Mesenchymal stem cell (in vitro differentiated cells and primary cell): ENCODE measurements around the gene MAD2L2.

Source experiments
- DNase-seq: peaks from one replicate; pipeline ENCODE4 v3.0.0-alpha.2; 2013
- H2AFZ ChIP-seq: one replicate; pipeline ENCODE4 v1.6.1; 2013; ENCODE audit warnings: low read depth, mild to moderate bottlenecking, control low read depth, inconsistent platforms, low read length, moderate library complexity
- H2AK5ac ChIP-seq: 2 replicates; pipeline ENCODE4 v1.6.1; 2013; ENCODE audit warnings: low read length, moderate library complexity, mild to moderate bottlenecking, inconsistent platforms; ENCODE audit not compliant: severe bottlenecking
- H2BK120ac ChIP-seq: one replicate; pipeline ENCODE4 v1.6.1; 2013; ENCODE audit warnings: low read depth, mild to moderate bottlenecking, inconsistent platforms, low read length, moderate library complexity
- H2BK12ac ChIP-seq, 2 experiments: one replicate each; pipeline ENCODE4 v1.6.1; 2013; ENCODE audit warnings: inconsistent platforms in 2 of 2, low read length in 2 of 2, mild to moderate bottlenecking in 2 of 2, moderate library complexity in 2 of 2, control low read depth in 1 of 2
- H2BK15ac ChIP-seq: one replicate; pipeline ENCODE4 v1.6.1; 2013; ENCODE audit warnings: mild to moderate bottlenecking, low read depth, inconsistent platforms; ENCODE audit not compliant: poor library complexity, severe bottlenecking
- H2BK5ac ChIP-seq: 2 replicates; pipeline ENCODE4 v1.6.1; 2013; ENCODE audit warnings: low read depth, mild to moderate bottlenecking, low read length, control low read depth, inconsistent platforms; ENCODE audit not compliant: poor library complexity, severe bottlenecking
- H3K14ac ChIP-seq, 2 experiments: one replicate each; pipeline ENCODE4 v1.6.1; 2013; ENCODE audit warnings: inconsistent platforms in 2 of 2, low read length in 2 of 2, control low read depth in 1 of 2, mild to moderate bottlenecking in 1 of 2, moderate library complexity in 1 of 2
- H3K18ac ChIP-seq, 2 experiments: one replicate each; pipeline ENCODE4 v1.6.1; 2013; ENCODE audit warnings: inconsistent platforms in 2 of 2, low read length in 2 of 2, control low read depth in 1 of 2, low read depth in 1 of 2, mild to moderate bottlenecking in 1 of 2
- H3K23ac ChIP-seq, 2 experiments: one replicate each; pipeline ENCODE4 v1.6.1; 2013; ENCODE audit warnings: inconsistent platforms in 2 of 2, low read length in 2 of 2, mild to moderate bottlenecking in 2 of 2, moderate library complexity in 2 of 2, control low read depth in 1 of 2
- H3K27ac ChIP-seq: 2 replicates; pipeline ENCODE4 v1.5.1; 2013; ENCODE audit warnings: mild to moderate bottlenecking, moderate library complexity, low read length, control low read depth, inconsistent platforms; ENCODE audit not compliant: poor library complexity, severe bottlenecking
- H3K27me3 ChIP-seq, 2 experiments: 2 replicates each; pipeline versions ENCODE4 v1.6.1 to v1.7.0; 2013; ENCODE audit warnings: low read length in 2 of 2, mild to moderate bottlenecking in 2 of 2, moderate library complexity in 2 of 2, control low read depth in 1 of 2, inconsistent platforms in 1 of 2; ENCODE audit not compliant: control insufficient read depth in 1 of 2, insufficient read depth in 1 of 2
- H3K36me3 ChIP-seq, 2 experiments: 2 replicates each; pipeline versions ENCODE4 v1.6.1 to v1.7.0; 2013; ENCODE audit warnings: low read length in 2 of 2, control low read depth in 1 of 2, inconsistent platforms in 1 of 2, low read depth in 1 of 2, mild to moderate bottlenecking in 1 of 2; ENCODE audit not compliant: insufficient read depth in 2 of 2, control insufficient read depth in 1 of 2
- H3K4ac ChIP-seq, 2 experiments: one replicate each; pipeline ENCODE4 v1.6.1; 2013; ENCODE audit warnings: inconsistent platforms in 2 of 2, low read length in 2 of 2, mild to moderate bottlenecking in 2 of 2, moderate library complexity in 2 of 2, control low read depth in 1 of 2, low read depth in 1 of 2
- H3K4me1 ChIP-seq: 2 replicates; pipeline ENCODE4 v1.6.1; 2013; ENCODE audit warnings: low read depth, low read length, control low read depth; ENCODE audit not compliant: control insufficient read depth, insufficient read depth
- H3K4me2 ChIP-seq: 2 replicates; pipeline ENCODE4 v1.6.1; 2013; ENCODE audit warnings: low read length, mild to moderate bottlenecking, inconsistent platforms; ENCODE audit not compliant: poor library complexity, severe bottlenecking
- H3K4me3 ChIP-seq, 2 experiments: 2 replicates each; pipeline versions ENCODE4 v1.5.1 to v1.7.0; 2013; ENCODE audit warnings: low read length in 2 of 2, mild to moderate bottlenecking in 2 of 2, control low read depth in 1 of 2, low read depth in 1 of 2; ENCODE audit not compliant: insufficient read depth in 1 of 2
- H3K79me1 ChIP-seq: replicated peaks from 2 replicates; pipeline ENCODE4 v1.6.1; 2013; ENCODE audit warnings: mild to moderate bottlenecking, control low read depth, low read length, inconsistent platforms; ENCODE audit not compliant: poor library complexity, severe bottlenecking
- H3K9ac ChIP-seq: 2 replicates; pipeline ENCODE4 v1.7.0; 2013; ENCODE audit warnings: mild to moderate bottlenecking, low read length, moderate library complexity
- H3K9me3 ChIP-seq: 2 replicates; pipeline ENCODE4 v1.7.0; 2013; ENCODE audit warnings: mild to moderate bottlenecking, low read length; ENCODE audit not compliant: control insufficient read depth
- H4K8ac ChIP-seq: one replicate; pipeline ENCODE4 v1.6.1; 2013; ENCODE audit warnings: inconsistent platforms, mild to moderate bottlenecking, low read length, moderate library complexity
- H4K91ac ChIP-seq: one replicate; pipeline ENCODE4 v1.6.1; 2013; ENCODE audit warnings: mild to moderate bottlenecking, low read length, inconsistent platforms
- WGBS: methylation state at CpG from one replicate; pipeline ENCODE4 v1.1.7; 2013; ENCODE audit warnings: mixed read lengths; 5-methylcytosine and 5-hydroxymethylcytosine counted together

The MAD2L2 gene

GRCh38 chr1:11697188-11697892, 16.4 kb upstream of the MAD2L2 start:
- peak overlapping the region; percentile 14 for H4K91ac ChIP-seq

DNA sequence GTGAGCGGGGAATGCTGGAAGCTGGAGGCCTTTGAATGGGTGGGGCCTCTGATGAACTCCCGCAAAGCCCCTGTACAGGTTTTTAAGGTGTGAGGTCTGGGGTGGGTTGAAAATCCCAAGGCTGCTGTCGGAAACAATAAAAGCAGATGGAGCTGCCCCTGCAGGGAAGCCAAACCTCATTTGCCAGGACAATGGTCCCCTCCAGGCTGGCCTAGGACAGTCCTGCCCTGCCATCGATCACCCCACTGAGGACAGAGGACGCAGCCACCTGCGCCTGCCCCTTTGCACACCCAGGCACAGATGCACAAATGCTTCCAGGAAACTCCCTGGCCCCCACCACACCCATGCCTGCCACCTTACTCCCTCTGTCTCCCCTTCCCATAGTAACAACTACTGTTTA, 14.9 kb upstream of the MAD2L2 start:
- Histone ChIP-seq H3K14ac (no peak overlapping the region), H3K36me3 (peaks cover 0 to 3% of the 10 kb centered on the region in 2 experiments), H2BK120ac (no peak overlapping the region), H3K23ac (no peak overlapping the region), H3K4me1 (peaks cover 25% of the 10 kb centered on the region), H3K4me2 (no peak overlapping the region), H3K4me3 (no peak overlapping the region), H3K79me1 (no peaks in the 10 kb centered on the region), H2BK15ac (no peak overlapping the region), H3K27me3 (peaks cover 66 to 67% of the 10 kb centered on the region in 2 experiments), H3K4ac (no peak overlapping the region), H4K8ac (no peak overlapping the region), H3K18ac (no peak overlapping the region), H3K27ac (no peak overlapping the region), H2BK12ac (no peak overlapping the region), H2AFZ (no peak overlapping the region), H3K9me3 (no peaks in the 10 kb centered on the region), H3K9ac (no peak overlapping the region), H2AK5ac (no peak overlapping the region), H2BK5ac (no peak overlapping the region), H4K91ac (no peak overlapping the region)
- DNase-seq: no peak
- WGBS: 79% methylated on average over 6 of the region's 6 CpGs

More at GRCh38 chr1:11697188-11697892, 16.4 kb upstream of the MAD2L2 start:
- Histone ChIP-seq H3K4me2 (no peak overlapping the region), H2BK12ac (no peak overlapping the region), H3K4ac (no peak overlapping the region), H2BK120ac (no peak overlapping the region), H3K79me1 (no peaks in the 10 kb centered on the region), H3K18ac (no peak overlapping the region), H3K4me1 (peaks cover 12% of the 10 kb centered on the region), H2BK15ac (no peak overlapping the region), H3K14ac (no peak overlapping the region), H3K9me3 (no peaks in the 10 kb centered on the region), H3K9ac (no peak overlapping the region), H3K36me3 (peaks cover 0 to 3% of the 10 kb centered on the region in 2 experiments), H3K27ac (no peak overlapping the region), H3K23ac (no peak overlapping the region), H2BK5ac (no peak overlapping the region), H2AK5ac (no peak overlapping the region), H3K27me3 (peaks cover 65 to 69% of the 10 kb centered on the region in 2 experiments), H3K4me3 (no peak overlapping the region), H4K8ac (no peak overlapping the region), H2AFZ (no peak overlapping the region)
- DNase-seq: no peak
- WGBS: 71% methylated on average over 8 of the region's 8 CpGs

DNA sequence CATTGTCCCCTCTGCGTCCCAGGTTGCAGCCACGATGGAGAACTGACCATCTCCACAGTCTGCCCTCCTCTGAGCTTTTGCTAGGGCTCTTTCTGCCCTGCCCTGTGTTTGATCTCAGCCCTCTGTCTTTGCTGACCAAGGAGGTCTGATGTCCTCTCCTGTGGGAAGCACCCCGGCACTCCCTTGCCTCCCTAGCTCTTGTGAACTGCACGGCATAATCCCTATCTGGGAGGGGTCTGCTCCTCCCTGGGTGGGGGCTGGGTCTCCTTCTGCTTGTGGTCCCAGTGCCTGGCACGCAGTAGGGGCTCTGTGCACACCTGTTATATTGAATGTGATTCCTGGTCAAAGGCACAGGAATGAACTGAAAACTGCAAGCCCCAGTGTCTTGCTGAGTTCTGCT, 13.0 kb upstream of the MAD2L2 start:
- Histone ChIP-seq H2BK5ac (no peak overlapping the region), H4K8ac (no peak overlapping the region), H2AK5ac (no peak overlapping the region), H3K4ac (no peak overlapping the region), H3K9ac (no peak overlapping the region), H2BK12ac (no peak overlapping the region), H3K23ac (no peak overlapping the region), H3K18ac (no peak overlapping the region), H2BK15ac (no peak overlapping the region), H2AFZ (no peak overlapping the region), H2BK120ac (no peak overlapping the region), H3K36me3 (peaks cover 0 to 3% of the 10 kb centered on the region in 2 experiments), H3K9me3 (no peaks in the 10 kb centered on the region), H3K4me2 (no peak overlapping the region), H3K27me3 (peaks cover 72 to 79% of the 10 kb centered on the region in 2 experiments), H3K27ac (no peak overlapping the region), H3K79me1 (no peaks in the 10 kb centered on the region), H3K4me1 (peaks cover 29% of the 10 kb centered on the region), H3K4me3 (no peak overlapping the region), H3K14ac (no peak overlapping the region), H4K91ac (no peak overlapping the region)
- no peak for DNase-seq
- WGBS: 61% methylated on average over 5 of the region's 5 CpGs

DNA sequence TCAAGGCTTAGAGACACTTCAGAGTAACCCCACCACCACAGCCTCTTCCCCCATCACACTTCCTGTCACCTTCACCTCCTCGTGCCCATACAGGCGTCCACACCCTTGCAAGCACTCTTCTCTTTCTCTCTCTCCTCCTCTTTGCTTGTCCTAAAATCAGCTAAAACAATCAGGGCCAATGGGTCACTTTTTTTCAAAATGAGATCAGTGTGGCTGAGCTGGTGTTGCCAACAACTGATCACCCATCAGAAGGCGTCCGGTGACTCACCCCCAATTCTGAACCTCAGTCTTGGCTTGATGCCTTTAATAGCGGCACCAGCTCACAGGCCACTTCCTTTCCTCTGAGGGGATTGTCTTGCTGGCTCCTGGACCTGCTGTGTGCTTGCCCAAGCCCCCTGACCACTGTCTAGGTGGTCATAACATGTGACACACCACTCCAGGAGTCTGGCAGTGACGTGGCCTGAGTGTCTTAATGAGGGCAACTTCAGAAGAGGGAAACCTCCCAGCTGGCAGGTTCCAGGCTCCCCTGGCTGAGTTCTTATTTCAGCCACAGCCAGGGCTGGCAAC, 12.2 kb upstream of the MAD2L2 start:
- peaks cover 72 to 77% of the 10 kb centered on the region in 2 experiments for H3K27me3 ChIP-seq
- H2BK120ac ChIP-seq: no peak overlapping the region
- H2BK5ac ChIP-seq: no peak overlapping the region
- no peak overlapping the region for H4K8ac ChIP-seq
- no peak overlapping the region for H3K14ac ChIP-seq
- no peaks in the 10 kb centered on the region for H3K79me1 ChIP-seq
- H2BK12ac ChIP-seq: no peak overlapping the region
- no peak overlapping the region for H3K4me2 ChIP-seq
- DNase-seq: peak; percentile 18
- peaks cover 29% of the 10 kb centered on the region for H3K4me1 ChIP-seq
- no peak overlapping the region for H2BK15ac ChIP-seq
- H3K23ac ChIP-seq: no peak overlapping the region
- H2AFZ ChIP-seq: no peak overlapping the region
- H3K4ac ChIP-seq: no peak overlapping the region
- no peak overlapping the region for H2AK5ac ChIP-seq
- H3K4me3 ChIP-seq: no peak overlapping the region
- H3K9me3 ChIP-seq: no peaks in the 10 kb centered on the region
- WGBS: 45% methylated on average over 6 of the region's 6 CpGs
- no peak overlapping the region for H3K18ac ChIP-seq
- H3K36me3 ChIP-seq: peaks cover 0 to 3% of the 10 kb centered on the region in 2 experiments
- no peak overlapping the region for H3K27ac ChIP-seq
- H4K91ac ChIP-seq: no peak overlapping the region
- no peak overlapping the region for H3K9ac ChIP-seq
